SK-N-MC (cell line): Measurements from ENCODE around the gene TENT5C.

Experiments used
- EZH2 ChIP-seq: fragments of 200-600 bp; sonication (generic); IDR thresholded peaks from one replicate; pipeline ENCODE4 v1.6.1; 2017; ENCODE audit warnings: antibody characterized with exemption
- FOXP2 ChIP-seq: optimal IDR thresholded peaks from 2 replicates; pipeline ENCODE3; 2011; ENCODE audit warnings: mild to moderate bottlenecking, moderate library complexity; ENCODE audit not compliant: insufficient read depth; ENCODE audit errors: extremely low read length, control extremely low read depth
- POLR2AphosphoS5 ChIP-seq: IDR thresholded peaks from 2 replicates; pipeline ENCODE4 v1.6.1; 2012; ENCODE audit warnings: mild to moderate bottlenecking, low read depth, low read length, borderline replicate concordance

- no peak for TF ChIP-seq POLR2AphosphoS5
- no peak for TF ChIP-seq EZH2
- no peak for TF ChIP-seq FOXP2
Observed at GRCh38 chr1:117564227-117565075, 41.4 kb upstream of the TENT5C start.
